Naive thymus-derived CD8-positive, alpha-beta T cell (primary cell): ENCODE measurements around the gene ADARB2. TPM values are rescaled to one million over a fixed set of nuclear protein-coding genes. Genes with fewer than 3 reads are reported as not detected.

Source experiments
- ATAC-seq, 2 donors: fragments of 150-1000 bp; cut with Tn5 transposase in 1 of 2; sonication (Bioruptor Pico), chemical (Tn5 transposase) in 1 of 2; 1 replicate in 1 of 2; 2 replicates in 1 of 2; pipeline ENCODE4 v1.10.0; 2021; ENCODE audit warnings: mild to moderate bottlenecking in 2 of 2, moderate library complexity in 2 of 2
- POLR2A ChIA-PET: fragments of 350-600 bp; sonication (Branson Sonifier 250); formaldehyde crosslinking; loops from one replicate; lab custom pipeline; 2021; ENCODE audit warnings: antibody characterized with exemption; lab: Charles Lee
- DNase-seq, 10 donors: peaks; one replicate each; pipeline versions ENCODE4 v3.0.0 to v3.0.0-alpha.2; 2020 to 2022
- H3K27ac Mint-ChIP-seq, 10 donors: one replicate each; pipeline ENCODE4 v1.8.0; 2020 to 2022; ENCODE audit warnings: mild to moderate bottlenecking in 10 of 10, mixed read lengths in 10 of 10, moderate library complexity in 4 of 10, inconsistent platforms in 1 of 10
- H3K27me3 Mint-ChIP-seq, 5 donors: one replicate each; pipeline ENCODE4 v1.8.0; 2021 to 2022; ENCODE audit warnings: mixed read lengths in 5 of 5
- H3K36me3 Mint-ChIP-seq, 3 donors: one replicate each; pipeline ENCODE4 v1.8.0; 2020 to 2022; ENCODE audit warnings: mixed read lengths in 3 of 3, mild to moderate bottlenecking in 2 of 3, inconsistent platforms in 1 of 3
- H3K4me1 Mint-ChIP-seq, 4 donors: one replicate each; pipeline ENCODE4 v1.8.0; 2021 to 2022; ENCODE audit warnings: mixed read lengths in 4 of 4
- H3K4me3 Mint-ChIP-seq, 10 donors: one replicate each; pipeline ENCODE4 v1.8.0; 2020 to 2022; ENCODE audit warnings: mild to moderate bottlenecking in 10 of 10, mixed read lengths in 10 of 10, moderate library complexity in 6 of 10, inconsistent platforms in 1 of 10
- H3K9me3 Mint-ChIP-seq, 9 donors: one replicate each; pipeline ENCODE4 v1.8.0; 2020 to 2022; ENCODE audit warnings: mixed read lengths in 9 of 9, mild to moderate bottlenecking in 3 of 9, inconsistent platforms in 1 of 9, moderate library complexity in 1 of 9
- polyA plus RNA-seq, 3 donors: library from polyadenylated mRNA; unstranded; fragments of 300-500 nt; fragmentation: Illumina TruSeq; gene quantifications; one replicate each; pipeline ENCODE4 v1.2.3, GENCODE V29; 2021
- total RNA-seq, 8 experiments: library from RNA in 2 of 8; stranded (reverse) in 2 of 8; gene quantifications; one replicate each; pipeline ENCODE4 v1.2.3 and lab custom pipeline; 2021 to 2026

The ADARB2 gene
- total and polyA plus RNA-seq, 5 experiments from 2014 or later, result not detected

DNA sequence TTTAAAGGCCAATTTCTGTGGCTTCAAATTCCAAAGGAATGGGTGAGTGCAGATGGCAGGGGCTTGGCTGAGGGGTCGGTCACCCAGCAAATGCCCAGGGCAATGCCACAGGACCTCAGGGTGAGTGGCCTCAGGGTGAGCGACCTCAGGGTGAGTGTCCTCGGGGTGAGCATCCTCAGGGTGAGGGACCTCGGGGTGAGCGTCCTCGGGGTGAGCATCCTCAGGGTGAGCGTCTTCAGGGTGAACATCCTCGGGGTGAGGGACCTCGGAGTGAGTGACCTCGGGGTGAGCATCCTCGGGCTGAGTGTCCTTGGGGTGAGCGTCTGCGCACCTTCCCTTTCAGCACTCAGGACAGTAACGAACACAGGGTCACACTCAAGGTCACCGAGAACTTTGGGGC, 59.2 kb downstream of the ADARB2 start:
- POLR2A ChIA-PET, result no interaction called here
- H3K4me1 Mint-ChIP-seq, result peaks cover 0 to 5% (median 0%) of the 10 kb centered on the region in 4 donors
- no peak overlapping the region for H3K27ac Mint-ChIP-seq
- DNase-seq (no peak), ATAC-seq (no peak)
- no peak overlapping the region for H3K4me3 Mint-ChIP-seq
- peaks cover 4 to 23% (median 17%) of the 10 kb centered on the region in 5 donors for H3K27me3 Mint-ChIP-seq
- H3K9me3 Mint-ChIP-seq, result no peaks in the 10 kb centered on the region
- H3K36me3 Mint-ChIP-seq, result no peaks in the 10 kb centered on the region

GRCh38 chr10:1677307-1677939, 59.9 kb downstream of the ADARB2 start:
- no peaks in the 10 kb centered on the region for H3K9me3 Mint-ChIP-seq
- no peak overlapping the region for H3K4me3 Mint-ChIP-seq

GRCh38 chr10:1674501-1674900, 62.8 kb downstream of the ADARB2 start:
- Mint-ChIP-seq H3K27me3 (peaks cover 0 to 17% (median 14%) of the 10 kb centered on the region in 5 donors), H3K36me3 (no peaks in the 10 kb centered on the region), H3K4me3 (no peak overlapping the region), H3K9me3 (no peaks in the 10 kb centered on the region), H3K4me1 (no peaks in the 10 kb centered on the region), H3K27ac (no peak overlapping the region)
- DNase-seq (no peak), ATAC-seq (no peak)
- POLR2A ChIA-PET, result no interaction called here

More at GRCh38 chr10:1677307-1677939, 59.9 kb downstream of the ADARB2 start:
- no peak for ATAC-seq
- Mint-ChIP-seq H3K4me1 (peaks cover 0 to 5% (median 0%) of the 10 kb centered on the region in 4 donors), H3K36me3 (no peaks in the 10 kb centered on the region), H3K27me3 (peaks cover 4 to 23% (median 16%) of the 10 kb centered on the region in 5 donors), H3K27ac (no peak overlapping the region)
- POLR2A ChIA-PET, result interaction anchor here (0.6 kb wide), 1 partner anchor 14 kb away, joined by 3 read pairs; no protein-coding TSS in a partner anchor
- no peak for DNase-seq

GRCh38 chr10:1673568-1674345, 63.6 kb downstream of the ADARB2 start:
- no peak overlapping the region for H3K27ac Mint-ChIP-seq
- no peak overlapping the region for H3K4me3 Mint-ChIP-seq
- peaks cover 0 to 17% (median 14%) of the 10 kb centered on the region in 5 donors for H3K27me3 Mint-ChIP-seq
- ATAC-seq (no peak), DNase-seq (no peak)
- H3K36me3 Mint-ChIP-seq, result no peaks in the 10 kb centered on the region
- no peaks in the 10 kb centered on the region for H3K4me1 Mint-ChIP-seq
- no peaks in the 10 kb centered on the region for H3K9me3 Mint-ChIP-seq
- POLR2A ChIA-PET, result no interaction called here

- no peak for ATAC-seq
- Mint-ChIP-seq H3K36me3 (no peaks in the 10 kb centered on the region), H3K27ac (no peak overlapping the region), H3K9me3 (no peaks in the 10 kb centered on the region), H3K4me1 (no peaks in the 10 kb centered on the region), H3K4me3 (no peak overlapping the region), H3K27me3 (peaks cover 0 to 17% (median 15%) of the 10 kb centered on the region in 5 donors)
- POLR2A ChIA-PET, result no interaction called here
- no peak for DNase-seq
These were observed 65.1 kb downstream of the ADARB2 start for GRCh38 chr10:1672001-1672781.

GRCh38 chr10:1671366-1672000, 65.8 kb downstream of the ADARB2 start:
- DNase-seq, result no peak
- no peaks in the 10 kb centered on the region for H3K4me1 Mint-ChIP-seq
- no peak overlapping the region for H3K4me3 Mint-ChIP-seq
- POLR2A ChIA-PET, result no interaction called here
- peaks cover 0 to 17% (median 15%) of the 10 kb centered on the region in 5 donors for H3K27me3 Mint-ChIP-seq
- no peak for ATAC-seq
- no peaks in the 10 kb centered on the region for H3K9me3 Mint-ChIP-seq
- H3K27ac Mint-ChIP-seq, result no peak overlapping the region
- H3K36me3 Mint-ChIP-seq, result no peaks in the 10 kb centered on the region

DNA sequence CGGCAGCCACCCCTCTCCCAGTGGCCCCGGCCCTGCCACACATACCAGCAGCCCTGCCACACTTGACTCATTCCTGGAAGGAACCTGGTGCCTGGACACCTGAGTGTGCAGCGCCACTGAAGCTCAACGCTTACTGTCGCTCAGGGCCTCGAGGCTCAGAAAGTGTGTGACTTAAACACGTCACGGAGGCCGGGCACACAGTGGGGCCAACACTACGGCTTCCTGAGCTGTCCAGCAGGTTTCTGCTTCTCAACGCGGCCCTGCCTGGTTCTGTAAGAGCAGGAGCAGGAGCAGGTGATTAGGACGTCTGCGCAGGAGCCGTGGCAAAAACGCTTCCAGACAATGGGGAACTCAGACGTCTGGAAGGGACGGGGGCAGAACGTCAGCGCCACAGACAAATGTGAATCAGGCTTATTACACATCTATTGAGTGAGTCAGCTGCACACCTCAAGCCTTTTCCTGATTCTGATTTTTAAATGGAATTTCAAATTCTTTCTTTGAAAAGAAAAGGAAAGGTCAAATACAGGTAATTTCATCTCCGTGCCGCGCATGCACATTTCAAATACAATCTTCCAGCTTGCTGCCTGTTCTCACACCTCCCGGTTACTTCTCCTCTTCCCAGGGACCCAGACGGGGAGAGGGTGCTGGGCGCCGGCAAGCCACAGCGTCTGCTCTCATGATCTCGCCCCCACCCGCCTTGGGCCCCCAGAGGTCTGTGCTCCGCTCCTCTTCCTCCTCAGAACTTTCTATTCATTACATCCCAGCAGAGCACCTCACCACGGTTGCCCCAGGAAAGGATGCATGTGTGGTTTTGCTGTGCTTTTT, 66.6 kb downstream of the ADARB2 start:
- no peaks in the 10 kb centered on the region for H3K36me3 Mint-ChIP-seq
- no peaks in the 10 kb centered on the region for H3K9me3 Mint-ChIP-seq
- POLR2A ChIA-PET, result no interaction called here
- no peak overlapping the region for H3K27ac Mint-ChIP-seq
- ATAC-seq (no peak), DNase-seq (no peak)
- H3K4me3 Mint-ChIP-seq, result no peak overlapping the region
- H3K4me1 Mint-ChIP-seq, result no peaks in the 10 kb centered on the region
- H3K27me3 Mint-ChIP-seq, result peaks cover 0 to 15% (median 13%) of the 10 kb centered on the region in 5 donors

DNA sequence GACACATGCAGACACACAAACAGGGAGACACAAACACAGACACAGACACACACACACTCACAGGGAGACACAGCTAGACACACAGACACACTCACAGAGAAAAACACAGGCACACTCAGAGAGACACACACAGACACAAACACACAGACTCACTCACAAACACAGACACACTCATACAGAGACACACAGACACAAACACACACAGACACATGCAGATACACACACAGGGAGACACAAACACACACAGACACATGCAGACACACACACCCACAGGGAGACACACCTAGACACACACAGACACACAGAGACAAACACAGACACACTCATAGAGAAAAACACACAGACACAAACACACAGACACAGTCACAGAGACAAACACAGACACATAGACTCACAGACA, 67.9 kb downstream of the ADARB2 start:
- H3K4me3 Mint-ChIP-seq, result no peak overlapping the region
- ATAC-seq, result no peak
- H3K36me3 Mint-ChIP-seq, result no peaks in the 10 kb centered on the region
- POLR2A ChIA-PET, result no interaction called here
- peaks cover 0 to 10% (median 2%) of the 10 kb centered on the region in 5 donors for H3K27me3 Mint-ChIP-seq
- no peak overlapping the region for H3K27ac Mint-ChIP-seq
- no peak for DNase-seq
- no peaks in the 10 kb centered on the region for H3K4me1 Mint-ChIP-seq
- H3K9me3 Mint-ChIP-seq, result no peaks in the 10 kb centered on the region

- no peak for DNase-seq
- no peaks in the 10 kb centered on the region for H3K36me3 Mint-ChIP-seq
- H3K4me1 Mint-ChIP-seq, result peaks cover 0 to 4% (median 0%) of the 10 kb centered on the region in 4 donors
- no peak for ATAC-seq
- H3K27me3 Mint-ChIP-seq, result peaks cover 0 to 7% (median 5%) of the 10 kb centered on the region in 5 donors
- H3K4me3 Mint-ChIP-seq, result no peak overlapping the region
- POLR2A ChIA-PET, result no interaction called here
- no peak overlapping the region for H3K27ac Mint-ChIP-seq
- no peaks in the 10 kb centered on the region for H3K9me3 Mint-ChIP-seq
These were observed 68.9 kb downstream of the ADARB2 start for GRCh38 chr10:1668399-1668798.

DNA sequence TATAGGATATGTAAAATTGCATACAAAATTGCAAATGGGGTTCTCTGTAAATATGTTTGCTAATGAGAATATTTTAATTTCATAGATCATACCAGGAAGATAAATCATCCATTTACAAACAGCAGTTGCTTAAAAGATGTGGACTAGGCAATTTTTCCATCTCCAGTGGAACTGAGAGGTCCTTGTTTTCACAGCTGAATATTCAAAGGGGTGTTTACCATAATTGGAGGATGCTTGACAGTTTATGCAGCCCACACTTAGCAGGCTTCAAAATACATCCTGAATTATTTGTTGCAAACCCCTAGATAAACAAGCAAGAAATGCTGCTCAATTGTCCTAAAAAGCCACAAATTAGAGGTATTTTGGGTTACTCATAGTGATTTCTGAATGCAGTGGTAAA, 69.9 kb downstream of the ADARB2 start:
- no peak overlapping the region for H3K27ac Mint-ChIP-seq
- DNase-seq (no peak), ATAC-seq (no peak)
- H3K4me1 Mint-ChIP-seq, result peaks cover 0 to 10% (median 0%) of the 10 kb centered on the region in 4 donors
- H3K4me3 Mint-ChIP-seq, result no peak overlapping the region
- peaks cover 0 to 10% (median 4%) of the 10 kb centered on the region in 5 donors for H3K27me3 Mint-ChIP-seq
- H3K36me3 Mint-ChIP-seq, result no peaks in the 10 kb centered on the region
- POLR2A ChIA-PET, result no interaction called here
- H3K9me3 Mint-ChIP-seq, result no peaks in the 10 kb centered on the region

DNA sequence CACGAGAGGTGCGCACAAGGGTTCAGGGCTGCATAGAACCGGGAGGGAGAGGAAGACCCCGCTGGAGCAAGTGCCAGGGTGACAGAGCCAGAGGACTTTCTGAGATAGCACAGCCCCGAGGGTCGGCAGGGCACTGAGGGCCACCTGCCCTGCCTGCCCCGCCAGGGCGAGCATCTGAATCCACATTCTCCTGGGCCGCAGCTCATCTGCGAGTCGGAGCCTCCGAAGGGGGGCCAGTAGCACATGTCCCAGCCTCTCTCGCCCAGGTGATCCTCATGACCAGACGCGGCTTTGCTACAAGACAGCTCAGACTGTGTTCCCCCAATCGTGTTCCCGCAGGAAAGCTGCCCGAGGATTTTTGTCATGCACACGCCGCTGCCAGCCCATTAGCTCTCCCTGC, 71.2 kb downstream of the ADARB2 start:
- H3K4me1 Mint-ChIP-seq, result peaks cover 0 to 20% (median 0%) of the 10 kb centered on the region in 4 donors
- no peaks in the 10 kb centered on the region for H3K9me3 Mint-ChIP-seq
- no peak overlapping the region for H3K27ac Mint-ChIP-seq
- no peaks in the 10 kb centered on the region for H3K36me3 Mint-ChIP-seq
- ATAC-seq (no peak), DNase-seq (no peak)
- POLR2A ChIA-PET, result no interaction called here
- peaks cover 0 to 15% (median 5%) of the 10 kb centered on the region in 5 donors for H3K27me3 Mint-ChIP-seq
- no peak overlapping the region for H3K4me3 Mint-ChIP-seq

- peaks cover 0 to 15% (median 10%) of the 10 kb centered on the region in 5 donors for H3K27me3 Mint-ChIP-seq
- no peak overlapping the region for H3K27ac Mint-ChIP-seq
- POLR2A ChIA-PET, result no interaction called here
These were observed 71.6 kb downstream of the ADARB2 start for GRCh38 chr10:1665681-1666080.

More at GRCh38 chr10:1665681-1666080, 71.6 kb downstream of the ADARB2 start:
- peaks cover 0 to 24% (median 0%) of the 10 kb centered on the region in 4 donors for H3K4me1 Mint-ChIP-seq
- no peak for DNase-seq
- H3K9me3 Mint-ChIP-seq, result no peaks in the 10 kb centered on the region
- ATAC-seq, result no peak
- H3K4me3 Mint-ChIP-seq, result no peak overlapping the region
- H3K36me3 Mint-ChIP-seq, result no peaks in the 10 kb centered on the region
